ENCODE measurements around the gene TMCC2.
"Not testable (repeated sequence)": the region's sequence is repeated elsewhere in the genome, so short reads cannot be mapped to it uniquely, and the experiment has no call there.

TMCC2 gene

GRCh38 chr1:205227584-205228013, at the start of gene TMCC2:
Gene TMCC2, plus strand, starts transcription at chr1:205227946. Its CDS starts 619 bp downstream, at chr1:205228565.
- DNase-seq: peak; percentile 86

GRCh38 chr1:205179842-205180241, 47.9 kb upstream of the TMCC2 start:
- DNase-seq: no peak

- DNase-seq: not testable (repeated sequence)
Observed at GRCh38 chr1:205180331-205180730, 47.4 kb upstream of the TMCC2 start.

GRCh38 chr1:205182930-205183329, 44.8 kb upstream of the TMCC2 start:
- no peak for DNase-seq

GRCh38 chr1:205183676-205184335, 43.9 kb upstream of the TMCC2 start:
- DNase-seq: no peak

- no peak for DNase-seq
Observed at GRCh38 chr1:205186191-205186590, 41.6 kb upstream of the TMCC2 start.

GRCh38 chr1:205187420-205187819, 40.3 kb upstream of the TMCC2 start:
- no peak for DNase-seq

- DNase-seq: no peak
Observed at GRCh38 chr1:205188098-205188497, 39.6 kb upstream of the TMCC2 start.

GRCh38 chr1:205188596-205188995, 39.1 kb upstream of the TMCC2 start:
- DNase-seq: no peak

- no peak for DNase-seq
Observed at GRCh38 chr1:205189131-205189530, 38.6 kb upstream of the TMCC2 start.

- no peak for DNase-seq
Observed at GRCh38 chr1:205190845-205191577, 36.7 kb upstream of the TMCC2 start.

- no peak for DNase-seq
Observed at GRCh38 chr1:205191622-205192021, 36.1 kb upstream of the TMCC2 start.

GRCh38 chr1:205192287-205192686, 35.5 kb upstream of the TMCC2 start:
- no peak for DNase-seq

- DNase-seq: no peak
Observed at GRCh38 chr1:205199090-205199930, 28.4 kb upstream of the TMCC2 start.

GRCh38 chr1:205199931-205200299, 27.8 kb upstream of the TMCC2 start:
- no peak for DNase-seq

- DNase-seq: no peak
Observed at GRCh38 chr1:205204552-205204951, 23.2 kb upstream of the TMCC2 start.

GRCh38 chr1:205205055-205205454, 22.7 kb upstream of the TMCC2 start:
- no peak for DNase-seq

GRCh38 chr1:205208811-205209210, 18.9 kb upstream of the TMCC2 start:
- DNase-seq: no peak

GRCh38 chr1:205210756-205211168, 17.0 kb upstream of the TMCC2 start:
- DNase-seq: peak; percentile 18

- peak; percentile 92 for DNase-seq
Observed at GRCh38 chr1:205211169-205211838, 16.4 kb upstream of the TMCC2 start, which contains the start of gene DSTYK. Gene DSTYK, minus strand, starts transcription at chr1:205211702. Its CDS starts 167 bp downstream, at chr1:205211535.

GRCh38 chr1:205211839-205212536, 15.8 kb upstream of the TMCC2 start:
- no peak for DNase-seq

- no peak for DNase-seq
Observed at GRCh38 chr1:205214756-205215155, 13.0 kb upstream of the TMCC2 start.

Data from CD4-positive, alpha-beta T cell treated with Interleukin-6 for 4 hours (primary cell).